Activated CD4-positive, alpha-beta T cell treated with anti-CD3 and anti-CD28 coated beads for 4 hours (primary cell): Measurements from ENCODE around the gene NF2.

ENCODE experiments used
- DNase-seq, 2 donors: peaks; one replicate each; pipeline ENCODE4 v3.0.0-alpha.2; 2020

The NF2 gene

DNA sequence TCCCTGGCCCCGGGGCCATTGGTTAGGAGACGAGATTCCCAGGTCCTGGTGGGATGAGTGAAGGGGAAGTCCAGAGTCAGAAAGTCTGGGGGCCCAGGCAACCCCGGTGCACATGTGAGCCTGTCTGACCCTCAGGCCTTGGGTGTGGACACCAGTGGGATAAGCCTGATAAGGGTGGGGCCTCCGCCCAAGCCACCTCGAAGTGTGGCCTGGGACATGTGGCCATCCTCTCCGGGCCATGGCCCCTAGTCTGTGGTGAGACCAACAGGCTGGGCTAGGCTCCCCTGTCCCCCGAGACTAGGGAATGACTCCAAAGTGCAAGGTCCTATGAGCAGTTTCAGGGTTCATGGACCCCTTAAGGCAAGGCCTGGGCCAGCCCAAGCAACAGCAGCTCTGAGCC lies 122.7 kb downstream of the NF2 start:
- no peak for DNase-seq

DNA sequence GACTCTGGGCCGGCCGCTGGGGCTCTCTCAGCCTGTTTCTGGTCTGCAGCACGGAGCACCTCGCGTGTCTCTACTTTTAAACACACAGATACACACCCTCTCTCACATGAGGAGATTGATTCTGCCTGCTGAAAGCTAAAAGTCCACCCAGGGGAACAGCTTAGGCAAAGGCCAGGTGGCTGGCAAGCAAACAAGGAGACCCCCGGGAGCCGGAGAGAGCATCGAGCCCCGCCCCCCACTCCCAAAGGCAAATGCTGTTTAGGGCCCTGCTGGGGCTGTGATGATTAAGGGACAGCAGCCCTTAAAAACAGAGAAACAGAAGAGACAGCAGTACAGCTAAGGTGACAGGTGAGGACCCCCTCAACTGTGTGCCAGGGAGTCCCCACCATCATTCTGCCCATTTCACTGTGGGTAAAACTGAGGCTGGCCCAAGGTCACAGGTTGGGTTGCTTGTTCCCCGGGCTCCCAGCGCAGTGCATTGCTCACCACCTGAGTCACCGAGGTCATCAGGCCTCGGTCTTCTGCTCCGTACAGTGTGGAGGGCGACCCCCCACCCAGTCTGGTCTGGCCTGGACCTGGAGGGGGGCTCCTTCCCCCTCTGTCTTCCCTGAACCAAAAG lies 123.2 kb downstream of the NF2 start:
- no peak for DNase-seq

DNA sequence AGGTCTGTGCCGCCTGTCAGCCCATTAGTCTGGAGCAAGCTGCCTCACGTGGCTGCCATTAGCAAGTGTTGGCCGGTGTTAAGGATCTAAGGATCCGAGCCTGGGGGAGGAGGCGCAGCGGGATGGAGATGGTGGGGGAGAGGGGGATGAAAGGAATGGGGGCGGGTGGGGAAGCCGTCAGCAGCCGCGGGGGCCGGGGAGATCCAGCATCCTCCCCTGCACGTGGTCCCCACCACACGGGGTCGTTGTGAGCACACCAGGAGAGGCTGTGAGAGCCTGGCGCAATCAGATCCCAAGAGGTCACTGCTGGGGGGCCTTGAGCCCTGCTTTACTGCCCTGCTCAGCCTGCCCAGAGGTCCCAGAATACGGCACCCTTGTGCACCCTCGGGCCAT lies 123.7 kb downstream of the NF2 start:
- no peak for DNase-seq

DNA sequence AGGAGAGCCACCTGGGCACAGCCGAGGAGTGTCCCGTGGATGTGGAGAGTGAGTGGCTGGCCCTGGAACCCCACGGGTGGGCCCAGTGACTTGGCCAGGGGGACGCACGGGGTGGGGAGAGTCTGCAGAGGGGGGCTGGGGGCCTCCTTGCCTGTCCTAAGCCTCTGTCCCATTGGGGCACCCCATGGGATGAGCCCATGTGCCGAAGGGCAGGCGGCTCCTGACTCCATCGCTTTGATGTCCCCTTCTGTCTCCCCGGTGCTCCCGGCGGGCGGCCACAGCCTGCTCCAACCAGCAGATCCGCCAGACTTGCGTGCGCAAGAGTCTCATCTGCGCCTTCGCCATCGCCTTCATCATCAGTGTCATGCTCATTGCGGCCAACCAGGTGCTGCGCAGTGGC lies 125.7 kb downstream of the NF2 start:
- DNase-seq, result no peak

DNA sequence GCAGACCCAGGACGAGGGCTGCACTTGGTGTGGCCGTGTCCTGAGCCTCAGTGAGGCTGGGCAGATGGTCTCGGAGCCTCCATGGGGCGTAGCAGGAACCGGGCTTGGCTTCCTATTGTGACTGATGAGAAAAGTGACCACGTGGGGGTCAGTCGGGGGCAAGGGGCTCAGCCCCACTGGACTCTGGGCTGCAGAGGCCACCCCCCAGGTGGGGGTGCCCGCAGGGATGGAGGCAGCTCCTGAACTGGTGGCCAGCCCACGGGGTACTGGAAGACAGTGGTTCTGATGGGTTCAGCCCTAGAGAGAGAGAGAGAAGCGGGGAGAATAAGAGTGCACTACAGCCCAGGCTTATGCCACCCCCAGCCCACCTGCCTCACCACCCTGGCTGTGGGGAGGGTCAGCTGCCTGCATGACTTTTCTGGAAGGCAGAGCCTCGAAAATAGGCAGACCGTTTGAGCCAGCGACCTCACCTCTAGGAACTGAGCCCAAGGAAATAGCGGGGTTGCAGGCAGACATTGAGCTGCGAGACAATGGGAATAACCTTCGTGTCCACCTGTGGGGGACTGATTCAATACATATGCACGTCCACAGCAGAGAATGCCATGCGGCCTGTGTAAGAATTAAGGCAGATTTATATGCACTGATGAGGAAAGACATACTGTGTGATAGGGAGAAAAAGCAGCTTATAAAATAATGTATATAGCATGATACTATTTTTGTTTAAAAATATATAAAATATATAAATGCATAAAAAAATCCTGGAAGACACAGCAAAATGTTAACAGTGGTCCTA lies 127.8 kb downstream of the NF2 start:
- no peak for DNase-seq

DNA sequence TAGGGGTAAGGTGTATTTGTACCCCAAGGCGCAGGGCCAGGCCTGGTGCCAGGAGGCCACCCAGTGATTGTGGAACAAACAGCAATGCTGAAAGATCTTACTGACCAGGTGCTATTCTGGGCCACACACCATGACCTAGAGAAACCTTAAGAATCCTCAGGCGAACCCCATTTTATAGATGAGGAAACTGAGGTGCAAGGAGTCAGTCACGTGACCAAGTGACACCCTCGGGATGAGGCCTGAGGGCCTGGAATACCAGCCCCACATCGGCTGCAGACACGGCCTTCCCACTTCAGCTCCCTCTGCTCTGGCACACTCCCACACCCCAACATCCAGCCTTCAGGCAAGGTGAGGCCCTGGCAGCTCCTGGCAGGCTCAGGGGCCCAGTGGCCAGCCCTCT lies 129.4 kb downstream of the NF2 start:
- no peak for DNase-seq

DNA sequence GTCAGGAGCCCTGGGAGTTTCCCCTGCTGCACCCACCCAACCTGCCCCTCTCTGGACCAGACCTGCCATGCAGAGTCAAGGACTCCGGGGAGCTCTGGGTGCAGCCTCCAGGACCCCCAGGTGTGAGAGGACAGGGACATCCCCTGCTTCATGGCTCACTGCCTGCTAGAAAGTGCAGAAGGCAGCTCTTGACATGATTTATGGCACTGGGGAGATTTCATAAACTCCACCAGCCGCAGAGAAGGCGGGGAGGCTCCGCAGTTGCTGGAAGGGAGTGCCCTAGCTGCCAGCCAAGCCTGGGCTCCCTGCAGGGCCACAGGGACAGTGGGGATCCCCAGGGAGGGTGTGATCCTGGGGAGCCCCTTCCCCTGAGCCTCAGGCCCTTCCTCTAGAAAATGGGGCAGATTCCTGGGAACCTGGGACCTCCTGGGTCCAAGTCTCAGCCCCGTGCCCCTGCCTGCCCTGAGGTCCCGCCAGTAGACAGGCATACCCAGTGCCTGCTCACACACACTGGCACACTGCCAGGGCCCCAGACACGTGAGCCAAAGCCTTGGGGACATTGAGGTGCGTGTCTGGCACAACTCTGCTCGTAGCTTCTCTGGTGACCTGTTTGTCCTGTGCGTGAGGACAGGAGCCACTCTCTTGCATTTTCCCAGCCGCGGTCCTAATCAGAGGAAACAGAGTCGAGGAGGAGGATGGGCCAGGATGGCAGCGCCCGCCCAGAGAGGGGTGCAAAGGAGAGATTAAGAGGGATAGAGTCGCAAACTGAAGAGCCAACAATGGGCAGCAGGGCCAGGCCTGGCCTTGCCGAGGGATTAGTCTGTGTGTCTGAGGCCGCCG lies 130.1 kb downstream of the NF2 start:
- DNase-seq, result no peak

DNA sequence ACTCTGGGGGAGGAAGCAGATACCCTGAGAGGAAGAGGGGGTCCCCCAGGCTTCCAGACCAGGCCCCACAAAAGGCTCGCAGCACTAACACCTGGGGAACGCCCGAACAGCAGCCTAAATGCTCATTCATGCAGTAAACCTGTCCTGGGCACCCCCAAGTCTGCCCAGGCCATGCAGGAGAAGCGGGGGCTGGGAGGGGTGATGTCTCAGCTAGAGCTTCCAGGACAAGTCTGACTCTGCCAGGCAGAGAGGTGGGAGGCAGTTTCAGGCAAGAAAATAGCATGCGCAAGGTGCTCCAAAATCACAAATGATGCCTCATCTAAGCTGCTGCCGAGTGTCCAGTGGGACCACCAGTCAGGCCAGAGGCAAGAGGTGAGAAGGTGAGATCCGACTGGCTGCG lies 131.0 kb downstream of the NF2 start:
- DNase-seq, result no peak

DNA sequence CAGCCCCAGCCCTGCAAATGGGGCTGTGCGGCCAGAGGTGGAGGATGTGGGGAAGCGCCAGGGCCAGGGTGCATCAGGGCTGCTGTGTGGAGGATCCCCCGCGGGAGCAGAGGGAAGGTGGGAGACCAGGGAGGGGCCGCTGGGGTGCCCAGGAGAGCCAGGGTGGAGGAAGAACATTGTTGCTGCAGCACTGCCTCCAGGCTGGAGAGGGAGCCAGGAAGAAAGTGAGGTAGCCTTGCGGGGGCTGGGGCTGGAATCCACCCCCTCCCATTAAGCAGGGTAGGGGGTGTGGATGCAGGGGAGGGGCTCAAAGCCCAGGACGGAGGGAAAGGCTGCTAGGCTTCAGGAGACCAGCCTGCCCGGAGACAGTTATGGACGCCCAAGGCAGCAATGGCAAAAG lies 131.4 kb downstream of the NF2 start:
- DNase-seq, result no peak

DNA sequence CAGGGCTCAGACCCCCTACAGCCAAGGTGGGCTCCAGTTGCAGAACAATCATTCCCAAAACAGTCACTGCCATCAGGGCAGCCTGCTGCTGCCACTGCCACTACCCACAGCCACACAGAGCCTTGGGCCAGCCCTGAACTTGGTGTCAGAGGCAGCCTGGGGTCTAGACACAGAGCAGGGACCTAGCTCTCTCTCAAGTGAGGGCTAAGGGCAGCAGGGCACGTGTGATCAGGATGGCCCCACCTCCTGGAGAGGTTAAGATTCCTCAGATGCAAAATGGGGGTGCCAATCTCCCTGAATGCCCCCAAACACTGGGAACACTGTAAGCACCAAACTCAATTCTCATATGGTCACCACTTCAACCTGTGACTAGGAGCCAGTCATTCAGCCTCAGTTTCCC lies 132.0 kb downstream of the NF2 start:
- no peak for DNase-seq

DNA sequence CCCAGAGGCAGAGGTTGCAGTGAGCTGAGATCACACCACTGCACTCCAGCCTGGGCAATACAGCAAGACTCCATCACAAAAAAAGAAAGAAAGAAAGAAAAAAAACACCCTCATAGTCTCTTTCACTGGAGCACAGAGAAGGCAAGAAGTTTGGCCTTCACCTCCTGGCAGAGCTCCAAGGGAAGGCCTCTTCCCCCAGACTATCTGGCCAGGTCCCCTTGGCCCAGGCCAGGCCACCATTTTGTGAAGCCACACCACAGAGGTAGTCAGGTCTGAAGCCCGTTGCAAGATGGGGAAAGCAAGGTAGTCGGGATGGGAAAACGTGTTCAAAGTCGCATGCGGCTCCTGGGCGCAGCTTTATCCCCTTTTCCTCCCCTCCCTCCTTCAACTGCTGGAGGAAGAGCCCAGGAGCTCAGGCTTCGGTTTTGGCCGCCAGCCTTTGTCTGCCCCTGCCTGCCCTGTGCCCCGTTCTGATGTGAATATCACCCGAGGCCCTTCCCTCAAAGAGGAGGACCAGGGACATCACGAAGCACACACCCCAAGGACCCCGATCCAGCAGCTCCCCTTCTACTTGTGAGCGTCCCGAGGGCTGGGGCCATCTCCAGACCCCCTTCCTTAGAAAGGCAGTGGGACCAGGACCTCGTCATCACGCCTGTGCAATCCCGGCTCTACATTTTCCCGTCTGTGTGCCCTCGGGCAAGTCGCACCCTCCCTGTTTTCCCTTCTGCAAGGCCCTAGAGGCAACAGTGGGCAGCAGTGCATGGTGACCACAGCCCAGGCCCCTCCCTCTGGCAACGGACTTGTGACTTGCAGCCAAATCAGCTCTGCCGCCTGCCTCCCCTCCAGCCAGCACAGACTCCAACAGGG lies 134.1 kb downstream of the NF2 start:
- no peak for DNase-seq

DNA sequence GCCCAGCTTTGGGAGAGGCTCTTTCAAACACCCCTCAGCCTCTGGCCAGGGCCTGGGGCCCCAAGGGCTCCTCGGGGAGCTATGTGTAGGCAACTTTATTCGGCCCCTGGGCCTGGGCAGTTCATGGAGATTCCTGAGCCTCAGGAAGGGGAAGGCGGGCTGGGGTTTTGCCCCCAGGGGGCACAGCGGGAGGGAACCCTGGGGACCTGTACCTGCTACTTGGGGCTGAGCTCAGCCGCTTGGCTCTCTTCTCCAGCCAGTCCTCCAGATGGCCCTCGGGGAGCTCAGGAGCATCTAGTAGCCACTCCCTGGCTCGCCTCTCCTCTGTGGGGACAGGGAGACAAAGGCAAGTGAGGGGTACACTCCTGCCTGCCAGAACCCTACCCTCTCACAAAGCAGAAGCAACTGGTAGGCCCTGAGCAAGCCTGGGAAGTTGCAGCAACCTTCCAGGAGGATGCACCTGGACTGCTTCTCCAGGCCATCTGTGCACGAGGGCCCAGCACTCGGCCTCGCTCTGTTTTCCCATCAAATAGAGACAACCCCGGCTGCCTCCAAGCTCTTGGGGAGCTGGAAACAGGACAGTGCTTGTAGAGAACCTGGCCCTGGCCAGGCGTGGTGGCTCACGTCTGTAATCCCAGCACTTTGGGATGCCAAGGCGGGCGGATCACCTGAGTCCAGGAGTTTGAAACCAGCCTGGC lies 134.8 kb downstream of the NF2 start:
- no peak for DNase-seq

DNA sequence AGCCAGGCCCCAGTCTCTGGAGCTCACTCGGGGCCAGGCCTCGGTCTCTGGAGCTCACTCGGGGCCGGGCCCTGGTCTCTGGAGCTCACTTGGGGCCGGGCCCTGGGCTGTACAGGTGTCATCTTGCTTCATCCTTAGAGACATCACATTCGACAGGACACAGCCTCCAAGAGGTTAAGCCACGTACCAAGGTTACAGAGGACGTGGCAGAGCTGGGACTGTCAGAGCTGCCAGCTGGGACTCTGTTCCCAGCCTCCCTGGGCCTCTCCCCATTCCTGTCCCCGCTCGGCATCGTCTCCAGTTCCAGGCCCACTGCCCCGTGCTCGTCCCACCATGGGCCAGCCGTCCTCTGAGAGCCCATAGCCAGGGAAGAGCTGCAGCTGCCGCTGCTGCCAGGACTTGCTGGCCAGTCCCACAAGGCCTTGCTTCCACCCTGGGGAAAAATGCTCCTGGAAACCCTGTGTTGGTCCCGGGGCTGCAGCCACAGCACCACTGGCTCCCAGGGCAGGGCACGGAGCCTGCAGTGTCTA lies 136.0 kb downstream of the NF2 start:
- no peak for DNase-seq

DNA sequence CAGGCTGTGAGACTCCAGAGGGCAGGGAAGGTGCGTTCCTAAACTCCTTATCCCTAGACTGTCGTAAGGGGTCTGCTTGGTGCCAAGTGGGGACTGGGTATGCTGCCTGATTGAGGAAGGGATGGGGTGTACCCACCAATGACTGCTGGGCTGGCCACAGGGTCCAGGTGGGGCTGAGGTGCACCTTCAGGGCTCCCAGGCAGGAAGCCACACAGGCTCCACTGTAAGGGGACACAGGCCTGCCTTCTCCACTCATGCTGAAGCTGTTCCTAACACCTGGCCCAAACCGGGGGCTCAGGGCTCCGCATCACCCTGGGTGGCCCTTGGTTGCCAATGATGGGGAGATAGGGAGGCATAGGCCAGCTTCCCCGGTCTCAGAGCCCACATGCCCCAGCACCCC lies 136.8 kb downstream of the NF2 start:
- no peak for DNase-seq

DNA sequence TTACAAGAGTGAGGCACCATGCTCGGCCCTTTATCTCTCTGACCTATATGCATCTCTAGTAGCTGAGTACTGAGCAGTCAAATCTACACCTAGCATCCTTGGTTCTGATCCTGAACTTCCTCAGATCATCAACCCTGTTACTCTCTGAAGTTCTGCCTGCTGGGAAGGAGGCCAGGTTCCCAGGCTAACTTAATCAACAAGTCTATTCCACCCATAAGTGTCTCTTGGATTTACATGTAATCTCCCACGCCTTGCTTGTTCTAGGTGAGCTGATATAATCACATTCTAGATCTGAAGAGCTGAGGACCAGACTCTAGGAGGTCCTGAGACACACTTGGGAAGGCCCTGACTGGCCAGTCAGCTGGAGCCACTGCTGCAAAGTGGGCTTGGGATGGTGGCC lies 138.5 kb downstream of the NF2 start:
- DNase-seq, result no peak

DNA sequence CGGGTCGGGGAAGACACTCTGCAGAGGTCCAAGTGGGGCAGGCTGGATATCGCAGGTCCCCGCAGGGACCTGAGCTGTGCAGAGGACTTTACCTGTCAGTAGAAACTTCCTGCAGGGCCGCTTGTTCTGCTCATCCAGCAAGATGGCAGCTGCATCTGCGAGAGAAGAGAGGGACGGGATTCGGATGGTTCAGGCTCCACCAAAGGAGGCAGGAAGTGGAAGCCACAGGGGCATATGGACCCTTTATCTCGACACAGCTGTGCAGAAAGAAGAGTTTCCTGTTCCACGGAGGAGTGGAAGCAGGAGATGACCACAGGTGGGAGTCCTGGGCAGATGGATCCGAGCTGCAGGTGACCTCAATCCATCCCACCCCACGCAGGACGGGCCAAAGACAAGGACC lies 138.9 kb downstream of the NF2 start:
- no peak for DNase-seq

DNA sequence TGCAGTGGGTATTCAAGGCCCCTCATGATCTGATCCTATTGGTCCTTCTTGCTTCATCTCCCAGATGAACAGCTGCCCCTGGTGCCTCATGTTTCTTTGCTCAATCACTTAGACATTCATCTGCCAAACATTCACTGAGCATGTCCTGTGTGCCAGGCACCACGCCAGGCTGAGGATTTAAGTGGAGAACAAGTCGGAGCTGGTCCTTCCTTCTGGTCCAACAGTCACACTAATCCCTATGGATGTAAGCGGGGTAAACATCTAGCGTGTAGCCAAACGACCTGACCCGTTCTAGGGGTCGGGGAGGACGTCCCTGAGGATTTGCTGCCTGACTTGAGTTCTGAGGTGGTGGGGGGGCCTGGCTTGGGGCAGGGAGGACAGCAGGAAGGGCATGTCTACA lies 141.5 kb downstream of the NF2 start:
- no peak for DNase-seq

DNA sequence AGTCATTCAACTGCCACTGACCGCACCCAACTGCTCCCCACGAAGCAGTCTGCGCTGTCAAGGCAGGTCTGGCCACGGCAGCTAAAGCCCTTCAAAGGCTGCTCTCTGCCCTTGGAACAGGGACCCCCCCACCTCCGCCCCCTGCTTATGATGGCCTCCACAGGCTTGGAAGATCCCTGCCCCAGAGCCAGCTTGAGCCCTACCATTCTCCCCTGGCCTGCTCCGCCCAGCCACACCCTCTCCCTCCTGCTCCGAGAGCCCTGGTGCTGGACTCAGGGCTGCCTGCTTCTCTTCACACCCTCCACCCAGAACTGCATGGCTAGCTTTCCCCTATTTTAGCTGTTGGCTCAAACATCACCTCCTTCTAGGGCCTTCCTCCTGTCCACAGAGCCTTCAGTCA lies 144.4 kb downstream of the NF2 start:
- no peak for DNase-seq
